WTC11 (cell line): ENCODE data around the gene FAM135A.

Experiments
- CTCF ChIP-seq: fragments of 200-600 bp; IDR thresholded peaks from 2 replicates; pipeline ENCODE4 v1.8.0; 2022; ENCODE audit warnings: antibody characterized with exemption
- FOXP1 ChIP-seq: sonication (generic); formaldehyde crosslinking; IDR thresholded peaks from 2 replicates; pipeline ENCODE4 v1.8.0; 2022; ENCODE audit warnings: missing genetic modification reagents, mild to moderate bottlenecking, moderate library complexity, borderline replicate concordance

GRCh38 chr6:70552974-70553373, 139.7 kb downstream of the FAM135A start:
- TF ChIP-seq CTCF (no peak), FOXP1 (no peak)
